Smooth muscle cell (in vitro differentiated cells): Measurements from ENCODE around the gene CYP27B1. TPM values are rescaled to one million over a fixed set of nuclear protein-coding genes. Genes with fewer than 3 reads are reported as not detected.

Experiments used
- DNase-seq: peaks from one replicate; lab custom pipeline; 2025; ENCODE audit not compliant: unreplicated experiment; lab: John Stamatoyannopoulos, UW
- H2AFZ ChIP-seq: fragments of 200-600 bp; sonication (generic); 2 replicates; pipeline ENCODE4 v1.6.0; 2016; ENCODE audit warnings: antibody characterized with exemption, low read depth, mild to moderate bottlenecking
- H3F3A ChIP-seq: fragments of 200-600 bp; sonication (generic); 2 replicates; pipeline ENCODE4 v1.6.0; 2017; ENCODE audit warnings: antibody characterized with exemption, low read depth
- H3K27ac ChIP-seq: fragments of 200-600 bp; sonication (generic); 2 replicates; pipeline ENCODE4 v1.5.1; 2016; ENCODE audit warnings: low read depth, mild to moderate bottlenecking
- H3K27me3 ChIP-seq: fragments of 200-600 bp; sonication (generic); 2 replicates; pipeline ENCODE4 v1.6.1; 2016; ENCODE audit warnings: low read depth, mild to moderate bottlenecking
- H3K36me3 ChIP-seq: fragments of 200-600 bp; sonication (generic); 2 replicates; pipeline ENCODE4 v1.5.1; 2016; ENCODE audit warnings: low read depth
- H3K4me1 ChIP-seq: fragments of 200-600 bp; sonication (generic); 2 replicates; pipeline ENCODE4 v1.5.1; 2016; ENCODE audit warnings: low read depth
- H3K4me2 ChIP-seq: fragments of 200-600 bp; sonication (generic); 2 replicates; pipeline ENCODE4 v1.6.0; 2016; ENCODE audit warnings: mild to moderate bottlenecking
- H3K4me3 ChIP-seq: fragments of 200-600 bp; sonication (generic); 2 replicates; pipeline ENCODE4 v1.5.1; 2016; ENCODE audit warnings: mild to moderate bottlenecking
- H3K79me2 ChIP-seq: fragments of 200-600 bp; sonication (generic); 2 replicates; pipeline ENCODE4 v1.6.0; 2016; ENCODE audit warnings: low read depth, mild to moderate bottlenecking
- H3K9ac ChIP-seq: fragments of 200-600 bp; sonication (generic); 2 replicates; pipeline ENCODE4 v1.6.0; 2016; ENCODE audit warnings: low read depth
- H3K9me3 ChIP-seq: fragments of 200-600 bp; sonication (generic); replicated peaks from 2 replicates; pipeline ENCODE4 v1.5.1; 2016; ENCODE audit warnings: low read depth
- H4K20me1 ChIP-seq: fragments of 200-600 bp; sonication (generic); 2 replicates; pipeline ENCODE4 v1.6.0; 2016; ENCODE audit warnings: low read depth
- WGBS: methylation state at CpG from one replicate; pipeline ENCODE4 v1.1.7; 2016; ENCODE audit warnings: low lambda C conversion rate; 5-methylcytosine and 5-hydroxymethylcytosine counted together
- polyA plus RNA-seq: library from polyadenylated mRNA; unstranded; fragments of >200 nt; fragmentation: Nextera tagmentation; extraction: Ambion mirVana; gene quantifications from 2 replicates; pipeline ENCODE4 v1.2.1, GENCODE V29; 2016
- total RNA-seq: library from RNA; depleted of rRNA; stranded (reverse); fragments of >200 nt; gene quantifications from 2 replicates; pipeline ENCODE4 v1.2.3, GENCODE V29; 2014
- TF ChIP-seq, protein P1 (sequence below): fragments of 200-600 bp; sonication (generic); IDR thresholded peaks from 2 replicates; pipeline ENCODE4 v1.5.1; 2017; ENCODE audit warnings: borderline replicate concordance, mild to moderate bottlenecking, antibody characterized with exemption; ENCODE audit not compliant: insufficient read depth, poor library complexity, severe bottlenecking

Gene CYP27B1
- total and polyA plus RNA-seq, 2 experiments from 2014 or later, result 0.81 to 1.7 TPM

DNA sequence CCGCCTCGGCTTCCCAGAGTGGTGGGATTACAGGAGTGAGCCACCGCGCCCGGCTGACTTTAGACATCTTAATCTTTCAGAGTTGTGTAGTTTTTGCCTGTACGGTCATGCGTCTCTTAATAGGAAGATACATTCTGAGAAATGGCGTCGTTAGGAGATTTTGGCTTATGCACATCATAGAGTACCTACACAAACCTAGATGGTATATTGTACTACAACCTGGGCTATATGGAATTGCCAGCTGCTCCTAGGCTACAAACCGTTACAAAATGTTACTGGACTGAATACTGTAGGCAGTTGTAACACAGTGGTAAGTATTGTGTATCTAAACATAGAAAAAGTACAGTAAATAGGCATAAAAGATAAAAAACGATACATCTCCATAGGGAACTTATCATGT is 17.0 kb upstream of the CYP27B1 start:
- Histone ChIP-seq H3F3A (no peaks in the 10 kb centered on the region), H3K9me3 (no peaks in the 10 kb centered on the region), H3K27me3 (no peaks in the 10 kb centered on the region), H3K9ac (no peak overlapping the region), H2AFZ (no peak overlapping the region), H3K27ac (no peak overlapping the region), H3K79me2 (peaks cover 19% of the 10 kb centered on the region), H3K4me2 (peak overlapping the region; percentile 93), H3K4me1 (peaks cover 8% of the 10 kb centered on the region), H3K36me3 (peaks cover 8% of the 10 kb centered on the region), H4K20me1 (no peaks in the 10 kb centered on the region), H3K4me3 (peak overlapping the region; percentile 87)
- TF ChIP-seq, protein P1, sequence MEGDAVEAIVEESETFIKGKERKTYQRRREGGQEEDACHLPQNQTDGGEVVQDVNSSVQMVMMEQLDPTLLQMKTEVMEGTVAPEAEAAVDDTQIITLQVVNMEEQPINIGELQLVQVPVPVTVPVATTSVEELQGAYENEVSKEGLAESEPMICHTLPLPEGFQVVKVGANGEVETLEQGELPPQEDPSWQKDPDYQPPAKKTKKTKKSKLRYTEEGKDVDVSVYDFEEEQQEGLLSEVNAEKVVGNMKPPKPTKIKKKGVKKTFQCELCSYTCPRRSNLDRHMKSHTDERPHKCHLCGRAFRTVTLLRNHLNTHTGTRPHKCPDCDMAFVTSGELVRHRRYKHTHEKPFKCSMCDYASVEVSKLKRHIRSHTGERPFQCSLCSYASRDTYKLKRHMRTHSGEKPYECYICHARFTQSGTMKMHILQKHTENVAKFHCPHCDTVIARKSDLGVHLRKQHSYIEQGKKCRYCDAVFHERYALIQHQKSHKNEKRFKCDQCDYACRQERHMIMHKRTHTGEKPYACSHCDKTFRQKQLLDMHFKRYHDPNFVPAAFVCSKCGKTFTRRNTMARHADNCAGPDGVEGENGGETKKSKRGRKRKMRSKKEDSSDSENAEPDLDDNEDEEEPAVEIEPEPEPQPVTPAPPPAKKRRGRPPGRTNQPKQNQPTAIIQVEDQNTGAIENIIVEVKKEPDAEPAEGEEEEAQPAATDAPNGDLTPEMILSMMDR, result no peak
- WGBS, result 98% methylated on average over 11 of the region's 11 CpGs
- no peak for DNase-seq

DNA sequence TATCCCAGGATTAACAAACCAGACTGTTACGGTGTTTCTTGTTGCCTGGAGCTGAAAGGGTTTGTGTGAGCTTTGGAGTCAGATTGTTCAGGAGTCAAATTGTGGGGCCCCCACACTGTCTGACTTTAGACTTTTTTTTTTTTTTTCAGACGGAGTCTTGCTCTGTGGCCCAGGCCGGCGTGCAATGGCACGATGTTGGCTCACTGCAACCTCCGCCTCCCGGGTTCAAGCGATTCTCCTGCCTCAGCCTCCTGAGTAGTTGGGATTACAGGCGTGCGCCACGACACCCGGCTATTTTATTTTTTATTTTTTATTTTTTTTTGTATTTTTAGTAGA is 16.6 kb upstream of the CYP27B1 start:
- Histone ChIP-seq H3K27me3 (no peaks in the 10 kb centered on the region), H3K27ac (no peak overlapping the region), H3K4me1 (peaks cover 8% of the 10 kb centered on the region), H3K4me3 (peak overlapping the region; percentile 87), H3K79me2 (peaks cover 19% of the 10 kb centered on the region), H3K9me3 (no peaks in the 10 kb centered on the region), H4K20me1 (no peaks in the 10 kb centered on the region), H3F3A (no peaks in the 10 kb centered on the region), H3K9ac (peak overlapping the region; percentile 77), H3K36me3 (peaks cover 8% of the 10 kb centered on the region), H2AFZ (no peak overlapping the region), H3K4me2 (peak overlapping the region; percentile 93)
- WGBS, result 93% methylated on average over 12 of the region's 12 CpGs
- TF ChIP-seq, protein P1, result no peak
- no peak for DNase-seq

DNA sequence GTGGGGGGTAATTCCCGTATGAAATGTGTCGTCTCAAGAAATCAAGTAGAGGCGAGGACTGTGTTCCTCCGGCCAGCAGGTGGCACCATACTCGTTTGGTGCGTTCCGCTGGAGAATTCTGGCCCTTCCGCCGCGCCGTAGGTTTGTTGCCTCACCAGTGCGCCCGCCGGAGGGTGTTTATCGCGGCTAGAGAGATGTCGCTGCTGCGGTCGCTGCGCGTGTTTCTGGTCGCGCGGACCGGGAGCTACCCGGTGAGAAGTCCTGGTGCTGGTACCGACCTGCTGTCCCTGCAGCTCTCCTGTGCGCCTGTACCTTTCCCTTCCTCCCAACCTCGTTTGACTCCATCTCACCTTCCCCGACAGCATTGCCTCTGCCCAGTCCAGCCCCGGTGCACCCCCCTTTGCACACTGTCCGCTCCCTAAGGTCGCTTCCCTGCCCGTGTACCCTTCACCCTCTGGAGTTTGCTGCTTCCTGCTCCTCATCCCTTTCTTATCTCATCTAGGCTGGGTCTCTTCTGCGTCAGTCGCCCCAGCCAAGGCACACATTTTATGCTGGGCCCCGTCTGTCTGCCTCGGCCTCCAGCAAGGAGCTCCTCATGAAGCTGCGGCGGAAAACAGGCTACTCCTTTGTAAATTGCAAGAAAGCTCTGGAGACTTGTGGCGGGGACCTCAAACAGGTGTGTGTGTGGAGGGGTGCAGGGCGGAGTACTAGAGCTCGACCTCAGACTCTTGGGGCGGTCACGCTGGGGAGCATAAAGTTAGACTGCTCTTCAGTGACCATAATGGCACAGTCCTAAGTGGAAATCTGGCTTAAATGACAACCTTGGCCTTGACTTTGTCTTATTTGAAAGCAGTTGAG is 16.0 kb upstream of the CYP27B1 start, which contains the start of gene TSFM:
Gene TSFM, plus strand, starts transcription at position 180 of the 858 bp plus-strand sequence. Its CDS starts 15 bp downstream, at position 195.
- H3K4me2 ChIP-seq, result peak within 1 kb of the TSS; percentile 93
- H3K9me3 ChIP-seq, result no peaks in the 10 kb centered on the region
- H3K4me3 ChIP-seq, result peak within 1 kb of the TSS; percentile 87
- H2AFZ ChIP-seq, result peak within 1 kb of the TSS; percentile 56
- H4K20me1 ChIP-seq, result no peaks in the 10 kb centered on the region
- H3K79me2 ChIP-seq, result peaks cover 19% of the 10 kb centered on the region
- no peak within 1 kb of the TSS for H3K27ac ChIP-seq
- no peaks in the 10 kb centered on the region for H3F3A ChIP-seq
- peak; percentile 63 for DNase-seq
- TF ChIP-seq, protein P1, result peak; percentile 91
- H3K36me3 ChIP-seq, result peaks cover 8% of the 10 kb centered on the region
- peaks cover 8% of the 10 kb centered on the region for H3K4me1 ChIP-seq
- H3K9ac ChIP-seq, result peak within 1 kb of the TSS; percentile 77
- WGBS, result 4% methylated on average over 43 of the region's 45 CpGs
- H3K27me3 ChIP-seq, result no peaks in the 10 kb centered on the region
